Left ventricle myocardium inferior (tissue), 1 donor: ENCODE results near the gene KLF17. TPM values are rescaled to one million over a fixed set of nuclear protein-coding genes. Genes with fewer than 3 reads are reported as not detected.

Experiments used
- DNase-seq: peaks from one replicate; pipeline ENCODE4 v3.0.0-alpha.2; 2020
- H3K27ac ChIP-seq: fragments of 200-600 bp; replicated peaks from 2 replicates; pipeline ENCODE4 v1.8.0; 2021
- H3K27me3 ChIP-seq: fragments of 200-600 bp; 2 replicates; pipeline ENCODE4 v1.8.0; 2021; ENCODE audit warnings: low read depth
- H3K36me3 ChIP-seq: fragments of 200-600 bp; 2 replicates; pipeline ENCODE4 v1.8.0; 2021
- H3K4me1 ChIP-seq: fragments of 200-600 bp; 2 replicates; pipeline ENCODE4 v1.8.0; 2021
- H3K4me3 ChIP-seq: fragments of 200-600 bp; 2 replicates; pipeline ENCODE4 v1.8.0; 2021; ENCODE audit warnings: mild to moderate bottlenecking, moderate library complexity
- H3K9me3 ChIP-seq: fragments of 200-600 bp; replicated peaks from 2 replicates; pipeline ENCODE4 v1.8.0; 2021
- CTCF ChIP-seq: fragments of 200-600 bp; IDR thresholded peaks from 2 replicates; pipeline ENCODE4 v1.8.0; 2021; ENCODE audit warnings: antibody characterized with exemption, mild to moderate bottlenecking, borderline replicate concordance
- intact Hi-C: fragments of 100-400 bp; cut with micrococcal nuclease; formaldehyde crosslinking; loops from one replicate; pipeline ENCODE4 v1.11.0; 2022
- total RNA-seq: library from RNA; stranded (reverse); fragmentation: NEBNext Ultra II Directional; extraction: Animal tissue kit (Norgen Biotek cat#: 25700); gene quantifications from one replicate; pipeline ENCODE4 v1.2.1, GENCODE V29; 2021
- donor health status: DM: no; HTN: yes; CAD: no; lungs with severe emphysema.

The KLF17 gene
- total RNA-seq, 1 donor from 2014 or later, result not detected

DNA sequence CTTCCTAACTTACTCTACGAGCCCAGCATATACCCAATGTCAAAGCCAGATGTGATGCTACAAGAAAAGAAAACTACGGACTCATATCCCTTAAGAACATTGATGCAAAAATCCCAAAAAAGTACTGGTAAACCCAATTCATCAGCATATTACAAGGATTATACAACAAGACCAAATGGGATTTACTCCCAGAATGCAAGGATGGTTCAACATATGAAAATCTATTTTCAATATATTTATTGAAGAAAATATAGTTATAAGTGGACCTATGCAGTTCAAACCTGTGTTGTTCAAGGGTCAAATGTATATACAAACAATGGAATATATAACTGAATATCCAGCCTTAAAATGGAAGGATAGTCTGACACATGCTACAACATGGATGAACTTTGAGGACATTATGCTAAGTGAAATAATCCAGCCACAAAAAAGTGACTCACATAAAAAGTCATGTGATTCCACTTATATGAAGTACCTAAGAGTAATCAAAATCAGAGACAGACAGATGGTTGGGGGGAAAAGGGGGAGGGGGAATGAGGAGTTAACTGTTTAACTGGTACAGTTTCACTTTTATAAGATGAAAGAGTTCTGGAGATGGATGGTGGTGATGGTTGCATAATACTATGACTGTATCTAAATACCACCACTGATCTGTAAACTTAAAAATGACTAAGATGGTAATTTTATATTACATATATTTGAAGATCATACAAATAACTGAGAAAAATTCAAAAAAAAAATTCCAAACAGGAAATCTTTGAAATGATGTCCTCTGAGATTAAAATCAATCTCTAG is 26.5 kb downstream of the KLF17 start:
- TF ChIP-seq CTCF, result no peak
- intact Hi-C loops, result no loop called here

DNA sequence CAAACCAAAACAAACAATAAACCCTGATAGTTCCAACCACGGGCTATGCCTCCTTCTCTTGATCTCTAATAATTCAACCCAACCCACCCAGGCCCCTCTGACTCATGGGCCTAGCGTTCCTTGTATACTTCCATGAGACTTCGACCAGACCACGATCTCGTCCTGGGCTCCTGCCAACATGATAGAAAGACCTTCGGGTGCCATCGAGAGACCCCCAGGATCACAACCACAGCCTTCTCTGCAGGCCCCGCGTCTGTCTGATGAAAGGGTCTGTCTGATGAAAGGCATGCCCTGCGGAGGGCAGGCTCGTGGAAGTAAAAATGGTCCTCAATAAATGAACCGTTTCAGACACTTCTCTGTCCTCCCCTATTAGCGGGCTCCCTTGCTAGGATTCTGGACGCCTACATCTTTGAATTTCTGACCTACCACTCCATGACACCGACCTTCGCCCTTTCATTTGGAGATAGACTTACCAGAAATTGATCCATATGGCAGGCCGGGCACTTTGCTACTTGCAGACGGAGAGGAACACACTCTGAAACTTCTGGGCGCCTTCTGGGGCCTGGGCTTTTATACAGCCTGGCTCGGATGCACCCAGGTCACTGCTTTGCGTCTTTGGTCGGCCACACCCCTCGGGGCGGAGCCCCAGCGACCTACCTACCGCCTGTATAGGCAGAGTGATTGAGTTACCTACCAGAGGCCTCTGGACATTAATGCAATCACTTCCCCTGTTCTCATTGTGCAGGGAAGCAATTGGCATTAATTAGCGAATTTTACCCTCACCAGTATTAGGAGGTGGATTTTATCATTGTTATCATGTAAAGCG is 28.1 kb downstream of the KLF17 start:
- Histone ChIP-seq H3K27ac (no peak overlapping the region), H3K27me3 (peaks cover 31% of the 10 kb centered on the region), H3K9me3 (peaks cover 39% of the 10 kb centered on the region), H3K36me3 (no peaks in the 10 kb centered on the region), H3K4me3 (no peak overlapping the region), H3K4me1 (no peaks in the 10 kb centered on the region)
- no peak for TF ChIP-seq CTCF
- no peak for DNase-seq
- intact Hi-C loops, result no loop called here

More for the DNA sequence above, 26.5 kb downstream of the KLF17 start:
- Histone ChIP-seq H3K36me3 (no peaks in the 10 kb centered on the region), H3K4me3 (no peak overlapping the region), H3K27me3 (peaks cover 20% of the 10 kb centered on the region), H3K4me1 (no peaks in the 10 kb centered on the region), H3K9me3 (peaks cover 39% of the 10 kb centered on the region), H3K27ac (no peak overlapping the region)
- no peak for DNase-seq

DNA sequence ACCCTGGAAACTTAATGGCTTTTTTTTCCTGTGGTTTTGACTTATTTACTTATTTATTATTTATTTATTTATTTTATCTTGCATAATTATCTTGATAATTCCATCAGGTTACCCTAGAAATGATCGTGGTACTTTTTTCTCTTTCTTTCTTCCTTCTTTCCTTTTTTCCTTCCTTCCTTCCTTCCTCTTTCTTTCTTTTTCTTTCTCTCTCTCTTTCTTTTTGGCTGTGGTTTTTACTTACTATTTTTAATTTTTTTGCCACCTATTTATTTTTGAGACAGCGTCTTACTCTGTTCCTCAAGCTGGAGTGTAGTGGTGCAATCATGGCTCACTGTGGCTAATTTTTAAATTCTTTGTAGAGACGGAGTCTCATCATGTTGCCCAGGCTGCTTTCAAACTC is 29.0 kb downstream of the KLF17 start:
- no peaks in the 10 kb centered on the region for H3K36me3 ChIP-seq
- H3K27ac ChIP-seq, result no peak overlapping the region
- no peak for DNase-seq
- TF ChIP-seq CTCF, result no peak
- no peak overlapping the region for H3K4me3 ChIP-seq
- peaks cover 40% of the 10 kb centered on the region for H3K27me3 ChIP-seq
- H3K4me1 ChIP-seq, result no peaks in the 10 kb centered on the region
- peaks cover 39% of the 10 kb centered on the region for H3K9me3 ChIP-seq
- intact Hi-C loops, result no loop called here

- H3K36me3 ChIP-seq, result no peaks in the 10 kb centered on the region
- H3K4me1 ChIP-seq, result no peaks in the 10 kb centered on the region
- H3K27ac ChIP-seq, result no peak overlapping the region
- TF ChIP-seq CTCF, result no peak
- H3K4me3 ChIP-seq, result no peak overlapping the region
- H3K27me3 ChIP-seq, result peaks cover 49% of the 10 kb centered on the region
- H3K9me3 ChIP-seq, result peaks cover 6% of the 10 kb centered on the region
- no peak for DNase-seq
- intact Hi-C loops, result no loop called here
Measured at GRCh38 chr1:44151332-44151731, 32.7 kb downstream of the KLF17 start.

DNA sequence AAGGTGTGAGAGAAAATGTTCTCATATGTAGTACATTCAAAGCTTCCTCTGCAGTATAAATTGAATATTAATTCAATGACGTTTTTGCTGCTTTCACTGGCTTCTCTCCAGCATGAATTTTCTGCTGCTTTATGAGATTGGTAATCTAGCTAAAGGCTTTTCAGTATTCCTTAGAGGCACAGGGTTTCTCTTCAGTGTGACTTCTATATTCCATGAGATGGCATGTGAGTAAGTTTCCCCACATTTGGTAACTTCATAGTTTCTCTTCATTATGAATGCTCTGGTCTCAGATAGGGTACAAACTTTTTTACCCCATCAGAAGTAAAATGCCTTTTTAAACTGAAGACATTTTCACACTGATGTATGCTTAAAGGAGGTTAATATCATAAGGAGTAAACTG is 33.2 kb downstream of the KLF17 start:
- H3K36me3 ChIP-seq, result no peaks in the 10 kb centered on the region
- TF ChIP-seq CTCF, result no peak
- H3K9me3 ChIP-seq, result peaks cover 2% of the 10 kb centered on the region
- H3K4me1 ChIP-seq, result no peaks in the 10 kb centered on the region
- no peak for DNase-seq
- H3K27ac ChIP-seq, result no peak overlapping the region
- H3K4me3 ChIP-seq, result no peak overlapping the region
- intact Hi-C loops, result no loop called here
- H3K27me3 ChIP-seq, result peaks cover 49% of the 10 kb centered on the region
